ENCODE measurements around the gene AHCYL1. TPM values are rescaled to one million over a fixed set of nuclear protein-coding genes. Genes with fewer than 3 reads are reported as not detected.

AHCYL1 gene
- total RNA-seq, 1 donor from 2014 or later, result 59.6 TPM

- no peak overlapping the region for H3K27ac Mint-ChIP-seq (ENCODE audit: unreplicated experiment)
These were observed 82.9 kb downstream of the AHCYL1 start for GRCh38 chr1:110067479-110067892.

DNA sequence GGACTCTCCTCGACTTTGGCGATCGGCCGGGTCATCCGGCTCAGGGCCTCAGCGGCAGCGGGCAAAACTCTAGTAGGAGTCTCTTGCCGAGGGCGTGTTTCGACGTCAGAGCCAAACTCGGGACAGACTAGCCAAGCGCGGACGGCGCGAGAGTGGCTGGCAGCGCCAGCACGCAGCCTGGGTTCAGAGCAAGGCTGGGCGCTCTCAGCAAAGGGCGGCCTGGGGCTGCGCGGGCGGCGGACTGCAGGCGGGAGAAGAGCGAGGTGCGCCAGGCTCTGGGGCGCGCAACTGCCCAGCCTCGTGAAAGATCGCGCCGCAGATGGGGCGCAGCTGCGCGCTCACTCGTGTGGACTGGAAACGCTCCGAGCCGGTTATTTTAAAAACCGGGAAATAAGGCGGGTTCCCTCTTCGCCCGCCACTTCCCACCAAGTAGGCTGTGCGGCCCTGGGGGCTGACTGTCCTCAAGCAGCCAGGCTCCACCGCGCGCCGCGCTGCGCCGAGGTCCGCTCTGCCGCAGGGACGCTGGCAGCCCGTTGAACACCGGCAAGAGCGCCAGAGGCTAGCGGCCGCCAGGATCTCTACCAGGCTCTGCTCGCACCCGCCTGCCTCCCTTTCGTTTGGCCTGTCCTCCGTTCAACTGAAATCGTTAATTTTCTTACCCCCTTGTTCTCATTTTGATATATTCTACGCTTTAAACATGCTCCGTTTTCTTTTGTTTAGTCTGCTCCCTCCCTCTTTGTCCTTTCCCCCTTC lies 83.5 kb downstream of the AHCYL1 start:
- no peak overlapping the region for H3K4me3 Mint-ChIP-seq (ENCODE audit: unreplicated experiment)
- no peak for DNase-seq (ENCODE audit: low spot score)
- H3K4me1 Mint-ChIP-seq (ENCODE audit: low read depth), result peaks cover 4% of the 10 kb centered on the region
- TF ChIP-seq, protein P1, sequence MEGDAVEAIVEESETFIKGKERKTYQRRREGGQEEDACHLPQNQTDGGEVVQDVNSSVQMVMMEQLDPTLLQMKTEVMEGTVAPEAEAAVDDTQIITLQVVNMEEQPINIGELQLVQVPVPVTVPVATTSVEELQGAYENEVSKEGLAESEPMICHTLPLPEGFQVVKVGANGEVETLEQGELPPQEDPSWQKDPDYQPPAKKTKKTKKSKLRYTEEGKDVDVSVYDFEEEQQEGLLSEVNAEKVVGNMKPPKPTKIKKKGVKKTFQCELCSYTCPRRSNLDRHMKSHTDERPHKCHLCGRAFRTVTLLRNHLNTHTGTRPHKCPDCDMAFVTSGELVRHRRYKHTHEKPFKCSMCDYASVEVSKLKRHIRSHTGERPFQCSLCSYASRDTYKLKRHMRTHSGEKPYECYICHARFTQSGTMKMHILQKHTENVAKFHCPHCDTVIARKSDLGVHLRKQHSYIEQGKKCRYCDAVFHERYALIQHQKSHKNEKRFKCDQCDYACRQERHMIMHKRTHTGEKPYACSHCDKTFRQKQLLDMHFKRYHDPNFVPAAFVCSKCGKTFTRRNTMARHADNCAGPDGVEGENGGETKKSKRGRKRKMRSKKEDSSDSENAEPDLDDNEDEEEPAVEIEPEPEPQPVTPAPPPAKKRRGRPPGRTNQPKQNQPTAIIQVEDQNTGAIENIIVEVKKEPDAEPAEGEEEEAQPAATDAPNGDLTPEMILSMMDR (IDR thresholded peaks at IDR 0.05), result no peak
- H3K27ac Mint-ChIP-seq (ENCODE audit: unreplicated experiment), result no peak overlapping the region
- no peaks in the 10 kb centered on the region for H3K9me3 Mint-ChIP-seq (ENCODE audit: low read depth)
- peaks cover 5% of the 10 kb centered on the region for H3K36me3 Mint-ChIP-seq (ENCODE audit: low read depth)
- peaks cover 48% of the 10 kb centered on the region for H3K27me3 Mint-ChIP-seq (ENCODE audit: low read depth)

More at GRCh38 chr1:110067479-110067892, 82.9 kb downstream of the AHCYL1 start:
- no peak for DNase-seq (ENCODE audit: low spot score)
- H3K36me3 Mint-ChIP-seq (ENCODE audit: low read depth), result peaks cover 5% of the 10 kb centered on the region
- no peaks in the 10 kb centered on the region for H3K9me3 Mint-ChIP-seq (ENCODE audit: low read depth)
- TF ChIP-seq, protein P1 (IDR thresholded peaks at IDR 0.05), result no peak
- peaks cover 4% of the 10 kb centered on the region for H3K4me1 Mint-ChIP-seq (ENCODE audit: low read depth)
- no peak overlapping the region for H3K4me3 Mint-ChIP-seq (ENCODE audit: unreplicated experiment)
- H3K27me3 Mint-ChIP-seq (ENCODE audit: low read depth), result peaks cover 47% of the 10 kb centered on the region

DNA sequence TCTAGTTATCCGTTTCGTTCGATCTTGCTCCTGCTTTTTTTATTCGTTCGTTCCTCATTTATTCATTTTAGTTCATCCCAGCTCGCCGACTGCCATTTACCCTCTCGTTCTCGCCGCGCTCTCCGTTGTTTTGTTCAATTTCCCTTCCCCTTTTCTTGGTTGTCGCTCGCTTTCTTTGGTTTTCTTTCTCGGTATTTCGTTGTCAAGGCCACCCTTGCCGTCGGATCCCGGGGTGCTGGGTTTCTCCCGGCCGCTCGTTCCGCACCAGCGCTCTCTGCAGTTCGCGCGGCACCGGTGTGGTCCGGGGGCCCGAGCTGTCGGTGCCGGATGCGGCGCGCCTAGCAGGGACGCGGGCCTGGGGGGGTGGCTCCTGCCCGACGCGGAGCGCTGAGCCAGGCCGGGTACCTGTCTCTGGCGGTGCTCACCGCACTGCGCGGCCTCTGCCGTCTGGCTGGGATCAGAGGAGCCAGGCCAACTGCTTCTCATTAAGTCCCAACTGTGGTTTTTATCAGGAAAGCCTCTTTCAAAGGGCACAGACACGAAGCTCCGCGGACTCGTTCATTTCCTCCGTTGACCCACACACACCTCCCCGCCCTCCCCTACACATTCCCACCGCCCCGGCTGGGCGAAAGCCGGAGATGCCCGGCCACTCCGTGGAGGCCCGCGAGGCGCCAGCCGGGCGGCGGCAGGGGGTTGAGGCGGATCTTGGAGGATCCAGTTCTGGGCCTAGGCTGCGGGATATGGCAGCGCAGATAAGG lies 84.3 kb downstream of the AHCYL1 start:
- H3K36me3 Mint-ChIP-seq (ENCODE audit: low read depth), result peaks cover 6% of the 10 kb centered on the region
- H3K27me3 Mint-ChIP-seq (ENCODE audit: low read depth), result peaks cover 53% of the 10 kb centered on the region
- H3K4me3 Mint-ChIP-seq (ENCODE audit: unreplicated experiment), result no peak overlapping the region
- TF ChIP-seq, protein P1 (IDR thresholded peaks at IDR 0.05), result no peak
- H3K27ac Mint-ChIP-seq (ENCODE audit: unreplicated experiment), result no peak overlapping the region
- peaks cover 4% of the 10 kb centered on the region for H3K4me1 Mint-ChIP-seq (ENCODE audit: low read depth)
- H3K9me3 Mint-ChIP-seq (ENCODE audit: low read depth), result no peaks in the 10 kb centered on the region
- DNase-seq (ENCODE audit: low spot score), result no peak

DNA sequence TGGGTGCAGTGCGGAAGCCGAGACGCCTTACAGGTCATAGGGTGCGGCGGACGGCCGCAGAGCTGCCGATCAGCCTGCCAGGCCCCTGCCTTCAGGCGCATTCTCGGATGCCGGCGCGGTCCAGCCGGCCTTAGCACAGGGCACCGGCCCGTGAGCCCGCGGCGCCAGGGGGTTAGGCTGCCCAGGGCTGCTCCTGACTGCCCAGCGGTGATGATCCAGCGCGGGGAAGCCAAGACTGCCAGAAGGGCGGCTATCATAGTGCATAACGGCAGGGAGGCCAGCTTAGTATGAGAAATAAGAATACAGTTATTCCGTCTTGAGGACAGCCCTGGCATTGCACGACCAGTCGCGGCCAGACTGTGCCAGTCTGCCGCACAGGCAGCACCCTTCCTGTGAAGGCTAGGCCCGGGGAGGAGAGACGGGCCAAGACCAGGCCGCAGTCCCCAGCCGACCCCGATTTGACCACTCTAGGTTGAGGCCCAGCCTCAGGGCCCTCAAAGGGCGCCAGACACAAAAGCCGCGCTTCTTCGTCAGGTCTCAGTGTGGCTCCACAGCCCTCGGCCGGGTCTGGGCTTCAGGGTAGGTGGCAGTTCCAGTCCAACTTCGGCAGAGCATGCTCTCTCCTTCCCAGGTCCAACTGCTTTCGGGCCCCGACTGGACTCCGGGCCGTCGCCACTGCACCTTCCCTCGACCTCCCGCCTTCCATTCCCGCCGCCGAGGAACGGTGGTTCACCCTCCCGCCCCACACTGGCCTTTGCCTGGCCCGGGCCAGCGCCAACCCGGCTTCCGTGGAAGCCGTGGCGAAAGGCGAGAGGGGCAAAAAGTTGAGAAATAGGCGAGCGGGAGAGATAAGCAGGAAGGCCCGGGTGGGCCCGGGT lies 85.1 kb downstream of the AHCYL1 start:
- TF ChIP-seq, protein P1 (IDR thresholded peaks at IDR 0.05), result no peak
- peaks cover 61% of the 10 kb centered on the region for H3K27me3 Mint-ChIP-seq (ENCODE audit: low read depth)
- H3K27ac Mint-ChIP-seq (ENCODE audit: unreplicated experiment), result no peak overlapping the region
- H3K36me3 Mint-ChIP-seq (ENCODE audit: low read depth), result peaks cover 8% of the 10 kb centered on the region
- H3K9me3 Mint-ChIP-seq (ENCODE audit: low read depth), result no peaks in the 10 kb centered on the region
- H3K4me1 Mint-ChIP-seq (ENCODE audit: low read depth), result peaks cover 4% of the 10 kb centered on the region
- no peak for DNase-seq (ENCODE audit: low spot score)
- H3K4me3 Mint-ChIP-seq (ENCODE audit: unreplicated experiment), result no peak overlapping the region

GRCh38 chr1:110070282-110070669 lies 85.7 kb downstream of the AHCYL1 start:
- H3K4me3 Mint-ChIP-seq (ENCODE audit: unreplicated experiment), result no peak overlapping the region
- peak; percentile 82 for DNase-seq (ENCODE audit: low spot score)
- H3K27me3 Mint-ChIP-seq (ENCODE audit: low read depth), result peaks cover 65% of the 10 kb centered on the region
- peaks cover 8% of the 10 kb centered on the region for H3K36me3 Mint-ChIP-seq (ENCODE audit: low read depth)
- H3K27ac Mint-ChIP-seq (ENCODE audit: unreplicated experiment), result no peak overlapping the region
- H3K9me3 Mint-ChIP-seq (ENCODE audit: low read depth), result no peaks in the 10 kb centered on the region
- peaks cover 4% of the 10 kb centered on the region for H3K4me1 Mint-ChIP-seq (ENCODE audit: low read depth)
- TF ChIP-seq, protein P1 (IDR thresholded peaks at IDR 0.05), result no peak

Data from chondrocyte (in vitro differentiated cells).